ENCODE results near the gene SRGAP2C.
"Not testable (repeated sequence)": the region's sequence is repeated elsewhere in the genome, so short reads cannot be mapped to it uniquely, and the experiment has no call there.

DNA sequence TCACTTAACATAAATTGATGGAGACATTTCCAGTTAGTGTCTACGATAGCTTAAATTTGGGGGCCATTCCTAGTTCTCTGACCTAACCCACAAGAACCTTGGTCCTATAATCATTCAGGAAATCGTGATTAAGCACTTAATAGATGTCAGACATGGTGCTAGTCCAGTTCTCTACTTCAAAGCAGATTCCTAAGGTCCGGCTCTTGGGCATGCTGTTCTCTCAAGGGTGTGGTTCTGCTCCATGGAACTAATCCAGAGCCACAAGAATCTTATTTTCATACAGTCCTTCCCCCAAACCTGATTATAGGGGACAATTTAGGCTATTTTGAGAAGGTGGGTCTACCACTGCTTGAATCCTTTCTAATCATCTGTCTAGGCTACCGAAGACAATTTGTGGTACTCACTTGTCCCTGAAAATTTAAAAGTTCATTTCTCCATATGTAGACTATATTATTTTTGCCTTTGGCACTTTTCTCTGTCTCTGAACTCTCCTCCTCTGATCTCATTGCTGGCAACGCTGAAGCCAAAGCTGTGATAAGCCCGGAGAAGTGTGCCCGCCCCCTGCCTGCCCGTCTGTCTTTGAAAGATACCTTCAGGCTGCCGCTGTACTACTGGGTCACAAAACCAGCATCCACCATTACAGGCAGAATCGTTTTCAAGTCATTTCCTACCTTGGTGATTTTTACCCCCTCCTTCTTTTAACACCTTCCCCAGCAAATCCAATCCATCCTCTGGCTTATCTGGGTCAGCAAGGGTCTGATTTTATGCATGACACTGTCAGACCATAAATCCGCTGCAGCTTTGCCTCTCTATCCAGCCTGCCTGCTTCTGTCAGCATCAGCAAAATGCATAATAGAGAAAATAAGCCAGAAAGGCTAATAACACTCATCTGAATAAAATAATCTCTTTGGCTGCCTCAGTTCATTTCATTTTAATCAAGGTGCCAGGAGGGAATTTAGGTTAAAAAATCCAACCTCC is 133.0 kb downstream of the SRGAP2C start:
- TF ChIP-seq, protein P1, sequence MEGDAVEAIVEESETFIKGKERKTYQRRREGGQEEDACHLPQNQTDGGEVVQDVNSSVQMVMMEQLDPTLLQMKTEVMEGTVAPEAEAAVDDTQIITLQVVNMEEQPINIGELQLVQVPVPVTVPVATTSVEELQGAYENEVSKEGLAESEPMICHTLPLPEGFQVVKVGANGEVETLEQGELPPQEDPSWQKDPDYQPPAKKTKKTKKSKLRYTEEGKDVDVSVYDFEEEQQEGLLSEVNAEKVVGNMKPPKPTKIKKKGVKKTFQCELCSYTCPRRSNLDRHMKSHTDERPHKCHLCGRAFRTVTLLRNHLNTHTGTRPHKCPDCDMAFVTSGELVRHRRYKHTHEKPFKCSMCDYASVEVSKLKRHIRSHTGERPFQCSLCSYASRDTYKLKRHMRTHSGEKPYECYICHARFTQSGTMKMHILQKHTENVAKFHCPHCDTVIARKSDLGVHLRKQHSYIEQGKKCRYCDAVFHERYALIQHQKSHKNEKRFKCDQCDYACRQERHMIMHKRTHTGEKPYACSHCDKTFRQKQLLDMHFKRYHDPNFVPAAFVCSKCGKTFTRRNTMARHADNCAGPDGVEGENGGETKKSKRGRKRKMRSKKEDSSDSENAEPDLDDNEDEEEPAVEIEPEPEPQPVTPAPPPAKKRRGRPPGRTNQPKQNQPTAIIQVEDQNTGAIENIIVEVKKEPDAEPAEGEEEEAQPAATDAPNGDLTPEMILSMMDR (IDR thresholded peaks at IDR 0.05) = not testable (repeated sequence)
- TF ChIP-seq POLR2A (IDR thresholded peaks at IDR 0.05; ENCODE audit: low read depth) = not testable (repeated sequence)

Measured in esophagus muscularis mucosa (tissue), 3 donors.